Testis (tissue), 2 donors: ENCODE data around the gene SNED1.

ENCODE experiments used
- POLR2A ChIP-seq: fragments of 450-650 bp; IDR thresholded peaks from one replicate; pipeline ENCODE4 v1.6.1; 2017; ENCODE audit warnings: antibody characterized with exemption, mild to moderate bottlenecking, moderate library complexity
- TF ChIP-seq, protein P1 (sequence below), 3 experiments: fragments of 450-650 bp in 2 of 3; fragments of 200-600 bp in 1 of 3; sonication (generic) in 1 of 3; IDR thresholded peaks; one replicate each; pipeline ENCODE4 v1.5.1; 2016 to 2019; ENCODE audit warnings: antibody characterized with exemption in 3 of 3, mild to moderate bottlenecking in 2 of 3, moderate library complexity in 1 of 3

DNA sequence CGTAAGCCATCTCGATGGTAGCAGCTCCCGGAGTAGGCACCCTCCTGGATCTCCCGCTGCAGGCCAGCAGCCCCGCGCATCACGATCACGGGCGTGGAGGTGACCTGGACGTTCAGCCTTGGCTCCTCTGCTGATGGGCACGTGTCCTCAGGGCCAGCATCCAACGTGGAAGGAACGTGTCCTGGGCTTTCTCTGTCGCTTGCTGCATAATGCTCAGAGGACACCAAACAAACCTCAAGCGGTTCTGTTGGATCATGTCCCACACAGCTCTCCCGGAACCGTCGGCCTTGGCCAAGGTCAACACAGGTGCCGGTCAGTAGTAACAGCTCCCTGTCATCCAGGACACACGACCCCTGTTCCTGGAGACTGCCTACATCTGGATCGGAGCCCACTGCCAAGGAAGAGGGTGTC, 127.8 kb downstream of the SNED1 start:
- TF ChIP-seq POLR2A = no peak
- TF ChIP-seq, protein P1, sequence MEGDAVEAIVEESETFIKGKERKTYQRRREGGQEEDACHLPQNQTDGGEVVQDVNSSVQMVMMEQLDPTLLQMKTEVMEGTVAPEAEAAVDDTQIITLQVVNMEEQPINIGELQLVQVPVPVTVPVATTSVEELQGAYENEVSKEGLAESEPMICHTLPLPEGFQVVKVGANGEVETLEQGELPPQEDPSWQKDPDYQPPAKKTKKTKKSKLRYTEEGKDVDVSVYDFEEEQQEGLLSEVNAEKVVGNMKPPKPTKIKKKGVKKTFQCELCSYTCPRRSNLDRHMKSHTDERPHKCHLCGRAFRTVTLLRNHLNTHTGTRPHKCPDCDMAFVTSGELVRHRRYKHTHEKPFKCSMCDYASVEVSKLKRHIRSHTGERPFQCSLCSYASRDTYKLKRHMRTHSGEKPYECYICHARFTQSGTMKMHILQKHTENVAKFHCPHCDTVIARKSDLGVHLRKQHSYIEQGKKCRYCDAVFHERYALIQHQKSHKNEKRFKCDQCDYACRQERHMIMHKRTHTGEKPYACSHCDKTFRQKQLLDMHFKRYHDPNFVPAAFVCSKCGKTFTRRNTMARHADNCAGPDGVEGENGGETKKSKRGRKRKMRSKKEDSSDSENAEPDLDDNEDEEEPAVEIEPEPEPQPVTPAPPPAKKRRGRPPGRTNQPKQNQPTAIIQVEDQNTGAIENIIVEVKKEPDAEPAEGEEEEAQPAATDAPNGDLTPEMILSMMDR (IDR thresholded peaks at IDR 0.05) = no peak
